ENCODE measurements around the gene SYNDIG1L. TPM values are rescaled to one million over a fixed set of nuclear protein-coding genes. Genes with fewer than 3 reads are reported as not detected.

Gene SYNDIG1L
- total RNA-seq, 1 donor from 2014 or later: not detected

GRCh38 chr14:74429991-74430390 is 4.0 kb upstream of the SYNDIG1L start:
- no peak for DNase-seq (ENCODE audit: low read depth, low spot score)

GRCh38 chr14:74429221-74429691 is 3.2 kb upstream of the SYNDIG1L start:
- DNase-seq (ENCODE audit: low read depth, low spot score): no peak

- DNase-seq (ENCODE audit: low read depth, low spot score): no peak
Observed at GRCh38 chr14:74427651-74428050, 1.6 kb upstream of the SYNDIG1L start.

GRCh38 chr14:74425525-74426201 is 347 bp downstream of the SYNDIG1L start:
- DNase-seq (ENCODE audit: low read depth, low spot score): no peak

- no peak for DNase-seq (ENCODE audit: low read depth, low spot score)
Observed at GRCh38 chr14:74424606-74425005, 1.4 kb downstream of the SYNDIG1L start.

GRCh38 chr14:74423246-74423645 is 2.8 kb downstream of the SYNDIG1L start:
- DNase-seq (ENCODE audit: low read depth, low spot score): no peak

GRCh38 chr14:74421981-74422380 is 4.0 kb downstream of the SYNDIG1L start:
- no peak for DNase-seq (ENCODE audit: low read depth, low spot score)

GRCh38 chr14:74419086-74419485 is 6.9 kb downstream of the SYNDIG1L start:
- no peak for DNase-seq (ENCODE audit: low read depth, low spot score)

GRCh38 chr14:74418031-74418430 is 8.0 kb downstream of the SYNDIG1L start:
- DNase-seq (ENCODE audit: low read depth, low spot score): no peak

- DNase-seq (ENCODE audit: low read depth, low spot score): no peak
Observed at GRCh38 chr14:74417611-74418010, 8.4 kb downstream of the SYNDIG1L start.

GRCh38 chr14:74417201-74417600 is 8.8 kb downstream of the SYNDIG1L start:
- no peak for DNase-seq (ENCODE audit: low read depth, low spot score)

GRCh38 chr14:74415115-74415437 is 10.9 kb downstream of the SYNDIG1L start:
- DNase-seq (ENCODE audit: low read depth, low spot score): no peak

GRCh38 chr14:74414403-74415114 is 11.5 kb downstream of the SYNDIG1L start:
- DNase-seq (ENCODE audit: low read depth, low spot score): no peak

GRCh38 chr14:74413627-74414026 is 12.4 kb downstream of the SYNDIG1L start:
- no peak for DNase-seq (ENCODE audit: low read depth, low spot score)

- DNase-seq (ENCODE audit: low read depth, low spot score): no peak
Observed at GRCh38 chr14:74412753-74413152, 13.3 kb downstream of the SYNDIG1L start.

GRCh38 chr14:74411671-74412070 is 14.3 kb downstream of the SYNDIG1L start:
- DNase-seq (ENCODE audit: low read depth, low spot score): no peak

- DNase-seq (ENCODE audit: low read depth, low spot score): no peak
Observed at GRCh38 chr14:74409441-74409840, 16.6 kb downstream of the SYNDIG1L start.

GRCh38 chr14:74408870-74409269 is 17.1 kb downstream of the SYNDIG1L start:
- no peak for DNase-seq (ENCODE audit: low read depth, low spot score)

- no peak for DNase-seq (ENCODE audit: low read depth, low spot score)
Observed at GRCh38 chr14:74407801-74408154, 18.2 kb downstream of the SYNDIG1L start.

GRCh38 chr14:74407021-74407800 is 18.8 kb downstream of the SYNDIG1L start:
- DNase-seq (ENCODE audit: low read depth, low spot score): no peak

GRCh38 chr14:74405663-74406062 is 20.3 kb downstream of the SYNDIG1L start:
- DNase-seq (ENCODE audit: low read depth, low spot score): no peak

- DNase-seq (ENCODE audit: low read depth, low spot score): no peak
Observed at GRCh38 chr14:74404435-74404834, 21.6 kb downstream of the SYNDIG1L start.

All from pulmonary artery endothelial cell (primary cell).